Mesenteric fat pad (tissue), 1 donor: ENCODE data around the gene SLC12A1. TPM values are rescaled to one million over a fixed set of nuclear protein-coding genes. Genes with fewer than 3 reads are reported as not detected.

Experiments used
- DNase-seq: peaks from one replicate; pipeline ENCODE4 v3.0.0-alpha.2; 2020; ENCODE audit warnings: low spot score
- total RNA-seq: library from RNA; stranded (reverse); fragmentation: NEBNext Ultra II Directional; extraction: Animal tissue kit (Norgen Biotek cat#: 25700); gene quantifications from one replicate; pipeline ENCODE4 v1.2.1, GENCODE V29; 2021
- donor health status: DM: yes; HTN: yes; CAD: no.

SLC12A1 gene
- total RNA-seq, 1 donor from 2014 or later: not detected

DNA sequence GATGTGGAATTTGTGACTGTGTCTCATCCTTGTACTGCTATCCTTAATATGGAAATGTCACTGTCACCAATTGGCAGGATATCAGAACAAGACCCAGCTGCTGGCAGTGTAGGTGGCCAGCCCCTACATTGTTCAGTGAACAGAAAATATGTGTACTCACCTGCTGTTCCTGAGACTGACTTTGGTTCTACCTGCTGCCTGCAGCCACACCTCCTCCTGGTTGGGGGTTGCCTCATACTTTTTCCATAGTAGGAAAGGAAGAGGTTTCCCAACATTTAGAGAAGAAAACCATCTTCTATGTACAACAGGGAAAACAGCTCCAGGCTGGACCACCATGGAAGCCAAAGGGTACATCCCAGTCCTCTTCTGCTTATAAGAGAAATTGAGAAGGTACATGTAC, 35.9 kb downstream of the SLC12A1 start:
- no peak for DNase-seq

DNA sequence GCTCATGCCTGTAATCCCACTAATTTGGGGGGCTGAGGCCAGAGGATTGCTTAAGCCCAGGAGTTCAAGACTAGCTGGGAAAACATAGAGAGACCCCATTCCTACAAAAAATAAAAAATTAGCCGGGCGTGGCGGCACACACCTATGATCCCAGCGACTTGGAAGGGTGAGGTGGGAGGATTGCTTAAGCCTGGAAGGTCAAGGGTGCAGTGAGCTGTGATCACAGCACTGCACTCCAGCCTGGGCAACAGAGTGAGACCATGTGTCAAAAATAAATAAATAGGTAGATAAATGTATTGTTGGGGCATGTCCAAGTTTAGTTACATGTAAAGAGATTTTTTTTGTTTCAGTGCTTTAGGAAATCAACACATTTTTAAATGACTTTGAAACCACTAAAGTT, 36.4 kb downstream of the SLC12A1 start:
- no peak for DNase-seq

DNA sequence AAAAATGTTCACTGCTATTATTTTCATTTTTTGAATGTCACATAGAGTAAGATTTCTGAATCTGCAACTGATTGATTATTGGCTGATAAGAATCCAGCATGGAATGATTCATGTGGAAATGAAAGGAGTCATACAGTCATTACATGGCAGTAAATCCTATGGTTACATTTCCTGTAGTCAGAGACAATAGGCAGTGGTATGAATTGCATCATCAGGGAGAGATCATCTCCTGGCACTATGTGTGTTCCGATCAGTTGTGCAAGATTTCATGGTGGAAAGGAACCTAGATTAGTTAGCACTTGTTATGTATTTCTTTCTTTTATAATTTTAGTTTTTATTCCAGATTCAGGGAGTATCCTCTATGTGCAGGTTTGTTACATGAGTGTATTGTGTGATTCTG, 38.8 kb downstream of the SLC12A1 start:
- DNase-seq: no peak

DNA sequence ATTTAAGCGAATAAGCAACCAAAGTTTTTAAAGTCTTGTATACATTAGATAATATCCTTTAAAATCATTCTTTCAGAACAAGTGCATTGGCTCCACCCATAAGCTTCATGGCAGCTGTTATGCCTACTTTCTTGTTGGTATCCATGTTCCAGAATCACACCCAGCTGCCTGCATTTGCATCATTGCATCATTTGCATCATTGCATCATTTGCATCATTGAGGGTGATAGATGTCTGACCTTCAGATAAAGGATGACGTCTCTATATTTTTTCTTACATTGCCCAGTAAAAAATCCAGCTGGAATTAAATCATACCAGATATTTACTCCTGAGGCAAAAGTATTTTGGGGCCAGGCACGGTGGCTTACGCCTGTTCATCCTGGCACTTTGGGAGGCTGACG, 42.3 kb downstream of the SLC12A1 start:
- no peak for DNase-seq

DNA sequence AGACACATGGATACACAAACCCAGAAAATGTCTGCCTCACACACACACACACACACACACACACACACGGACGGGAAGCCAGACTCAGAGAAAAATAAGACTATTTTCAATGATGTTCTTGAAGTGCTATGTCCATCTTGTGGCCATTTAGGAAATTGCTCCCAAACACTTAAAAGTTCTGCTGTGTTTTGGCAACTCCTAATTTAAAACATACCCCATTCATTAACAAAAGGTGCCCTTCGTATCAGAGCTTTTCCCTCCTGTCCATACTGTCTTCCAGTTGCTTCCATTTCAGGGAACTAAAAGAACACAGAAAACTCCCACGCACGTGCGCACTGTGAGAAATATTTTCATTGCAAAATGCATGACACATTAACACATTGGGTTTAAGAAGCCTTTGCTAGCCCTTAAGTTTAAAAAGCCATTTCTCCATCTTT, 44.6 kb downstream of the SLC12A1 start:
- no peak for DNase-seq

DNA sequence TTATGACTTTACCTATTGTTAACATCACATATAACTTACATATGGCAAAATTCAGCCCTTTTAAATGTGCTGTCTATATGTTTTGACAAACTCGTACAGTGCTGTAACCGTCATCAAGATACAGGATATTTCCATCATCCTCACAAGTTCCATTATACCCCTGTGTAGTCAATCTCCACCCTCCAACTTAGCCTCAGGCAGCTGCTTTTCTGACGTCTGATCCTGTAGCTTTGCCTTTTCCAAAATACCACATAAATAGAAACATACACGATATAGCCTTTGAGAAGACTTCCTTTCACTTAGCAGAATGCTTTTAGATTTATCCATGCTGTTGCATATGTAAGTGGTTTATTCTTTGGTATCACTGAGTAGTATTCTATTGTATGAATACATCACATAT, 47.1 kb downstream of the SLC12A1 start:
- no peak for DNase-seq

DNA sequence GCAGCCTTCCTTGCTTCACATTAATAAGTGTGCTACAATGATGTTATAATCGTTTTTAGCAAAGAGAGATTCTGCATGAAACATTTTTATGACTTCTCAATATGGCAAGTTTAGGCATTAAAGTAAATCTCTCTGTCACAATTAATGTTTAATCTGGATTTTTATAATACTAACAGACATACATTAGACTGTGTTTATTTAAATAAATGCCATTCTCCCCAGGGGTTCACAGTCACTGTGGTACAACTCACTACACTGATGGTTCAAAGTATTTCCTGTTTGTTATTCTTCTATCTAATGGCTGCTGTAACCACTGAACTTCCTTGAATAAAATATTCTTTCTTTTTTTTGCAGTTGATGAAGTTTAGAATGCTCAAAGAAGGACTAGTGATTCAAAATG, 59.0 kb downstream of the SLC12A1 start:
- no peak for DNase-seq

DNA sequence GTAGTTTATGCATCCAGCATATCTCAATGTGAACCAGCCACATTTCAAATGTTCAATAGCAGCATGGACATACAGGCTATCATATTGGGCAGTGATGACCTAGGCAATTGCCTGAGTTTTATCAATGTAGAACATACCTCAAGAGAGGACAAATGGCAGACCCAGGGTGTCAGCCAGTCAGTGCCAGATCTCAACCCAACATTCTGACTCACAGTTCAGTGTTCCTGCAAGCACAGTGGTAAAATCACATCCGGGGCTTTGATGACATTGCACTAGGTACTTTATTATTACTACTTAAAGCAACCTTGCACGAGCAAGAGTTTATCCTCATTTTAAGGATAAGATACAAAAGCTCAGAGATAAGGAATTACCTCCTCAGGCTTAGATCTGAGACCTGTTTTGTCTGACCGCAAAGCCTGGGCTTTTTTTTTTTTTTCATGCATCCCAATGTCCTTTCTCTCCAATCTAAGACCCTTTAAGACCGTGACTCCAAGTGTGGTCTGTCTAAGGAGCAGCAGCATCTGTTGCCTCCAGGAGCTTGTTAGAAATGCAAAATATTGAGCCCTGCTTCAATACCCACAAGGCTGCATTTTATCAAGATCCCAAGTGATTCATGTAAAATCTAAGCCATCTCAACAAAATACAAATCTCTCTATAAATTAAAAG, 60.1 kb downstream of the SLC12A1 start:
- no peak for DNase-seq

DNA sequence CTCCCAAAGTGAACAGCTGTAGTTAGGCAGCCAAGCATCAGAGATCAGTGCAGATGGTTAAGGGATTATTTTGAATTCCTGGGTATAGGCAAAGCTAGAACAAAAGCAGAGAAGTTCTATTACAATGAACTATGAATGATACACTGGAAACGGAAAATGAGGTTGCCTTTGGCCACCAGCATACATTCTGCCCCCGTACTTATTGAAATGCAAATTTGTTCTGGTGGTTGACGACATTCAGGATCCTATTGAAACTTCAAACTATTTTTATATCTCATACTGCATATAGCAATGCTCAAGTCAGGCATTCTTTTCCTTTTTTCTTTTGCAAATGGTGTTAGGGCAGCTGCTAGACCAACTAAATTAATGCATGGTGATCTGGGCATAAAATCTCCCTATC, 61.7 kb downstream of the SLC12A1 start:
- DNase-seq: no peak

DNA sequence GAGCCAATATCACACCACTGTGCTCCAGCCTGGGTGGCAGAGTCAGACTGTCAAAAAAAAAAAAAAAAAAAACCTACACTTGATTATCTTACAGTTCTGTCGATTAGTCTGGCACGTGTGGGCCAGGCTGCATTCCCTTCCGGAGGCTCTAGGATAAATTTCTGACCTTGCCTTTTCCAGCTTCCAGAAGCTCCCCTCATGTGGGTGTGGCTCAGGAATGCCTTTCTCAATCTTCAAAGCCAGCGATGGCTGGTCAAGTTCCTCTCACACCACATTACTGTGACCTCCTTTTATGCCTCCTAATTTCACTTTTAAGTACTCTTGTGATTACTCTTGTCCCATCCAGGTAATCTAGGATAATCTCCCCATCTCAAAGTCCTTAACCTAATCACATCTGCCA, 66.9 kb downstream of the SLC12A1 start:
- DNase-seq: no peak

DNA sequence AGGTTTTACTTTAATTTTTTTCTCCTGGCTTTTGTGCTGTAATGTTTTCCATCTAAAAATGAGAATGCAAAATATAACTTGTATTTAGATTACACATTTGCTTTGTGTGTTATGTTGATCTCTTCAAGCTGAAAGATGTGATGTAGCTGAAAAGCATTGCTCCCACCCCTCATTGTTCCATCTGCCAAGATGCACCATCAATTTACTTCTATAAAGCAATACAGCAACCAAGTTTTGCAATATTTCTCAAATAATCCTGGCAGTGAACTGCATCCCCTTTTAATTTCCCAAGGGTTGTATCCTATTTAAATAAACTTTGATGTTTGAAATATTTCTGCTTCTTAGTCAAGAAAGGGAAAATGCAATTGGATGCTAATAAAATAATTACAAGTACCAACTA, 72.6 kb downstream of the SLC12A1 start:
- DNase-seq: no peak

DNA sequence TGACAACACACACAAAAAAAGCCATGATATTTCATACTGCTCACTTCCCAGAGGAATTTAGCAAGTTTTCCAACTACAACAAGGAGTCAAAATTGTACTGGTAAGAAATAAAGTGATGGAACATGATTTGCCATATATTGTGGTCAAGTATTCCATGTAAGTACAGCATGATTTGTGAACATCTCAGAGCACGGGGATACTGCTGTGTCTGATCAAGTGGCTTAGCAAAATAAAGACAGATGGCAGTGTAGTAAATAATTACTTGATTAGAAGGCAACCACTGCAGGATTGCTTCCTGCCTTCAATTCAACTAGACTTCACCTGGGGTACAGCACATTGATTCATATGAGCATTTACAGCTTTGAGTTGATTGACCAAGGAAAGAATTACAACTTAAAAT, 73.5 kb downstream of the SLC12A1 start:
- DNase-seq: no peak

DNA sequence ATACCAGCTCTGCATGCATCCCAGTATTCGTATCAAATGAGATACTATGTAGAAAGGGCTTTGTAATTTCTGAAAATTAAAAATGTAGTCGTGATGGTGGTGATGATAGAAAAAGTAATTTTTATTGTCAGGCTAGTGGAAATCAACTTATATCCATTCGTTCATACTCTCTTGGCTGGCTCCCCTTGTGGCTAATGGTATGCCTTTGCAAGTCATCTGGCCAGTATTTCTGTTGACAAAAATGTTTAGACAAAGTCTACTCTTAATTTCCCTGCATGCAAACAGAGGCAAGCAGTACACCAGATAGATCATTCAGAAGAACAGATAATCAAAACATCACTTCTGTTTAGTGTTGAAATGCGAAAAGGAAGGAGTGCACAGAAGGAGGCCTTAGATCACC, 75.6 kb downstream of the SLC12A1 start:
- DNase-seq: no peak

DNA sequence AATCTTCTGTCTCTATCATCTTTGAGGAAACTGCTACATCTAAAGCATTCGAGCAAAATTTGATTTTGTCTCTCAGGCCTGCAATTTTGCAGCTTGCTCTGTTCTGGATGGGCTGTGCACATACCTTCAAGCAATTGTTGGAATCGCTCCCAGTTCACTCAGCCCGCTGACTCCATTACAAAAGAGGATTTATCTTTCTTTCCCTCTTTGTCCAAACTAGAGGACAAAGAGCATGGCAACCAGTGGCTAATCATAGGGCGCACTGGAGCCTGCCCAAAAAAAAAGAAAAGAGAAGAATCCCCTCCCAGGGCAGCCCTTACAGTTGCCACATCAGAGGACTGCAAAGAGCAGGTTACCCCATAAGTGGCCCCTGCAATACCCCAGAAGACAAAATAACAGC, 76.1 kb downstream of the SLC12A1 start:
- no peak for DNase-seq

DNA sequence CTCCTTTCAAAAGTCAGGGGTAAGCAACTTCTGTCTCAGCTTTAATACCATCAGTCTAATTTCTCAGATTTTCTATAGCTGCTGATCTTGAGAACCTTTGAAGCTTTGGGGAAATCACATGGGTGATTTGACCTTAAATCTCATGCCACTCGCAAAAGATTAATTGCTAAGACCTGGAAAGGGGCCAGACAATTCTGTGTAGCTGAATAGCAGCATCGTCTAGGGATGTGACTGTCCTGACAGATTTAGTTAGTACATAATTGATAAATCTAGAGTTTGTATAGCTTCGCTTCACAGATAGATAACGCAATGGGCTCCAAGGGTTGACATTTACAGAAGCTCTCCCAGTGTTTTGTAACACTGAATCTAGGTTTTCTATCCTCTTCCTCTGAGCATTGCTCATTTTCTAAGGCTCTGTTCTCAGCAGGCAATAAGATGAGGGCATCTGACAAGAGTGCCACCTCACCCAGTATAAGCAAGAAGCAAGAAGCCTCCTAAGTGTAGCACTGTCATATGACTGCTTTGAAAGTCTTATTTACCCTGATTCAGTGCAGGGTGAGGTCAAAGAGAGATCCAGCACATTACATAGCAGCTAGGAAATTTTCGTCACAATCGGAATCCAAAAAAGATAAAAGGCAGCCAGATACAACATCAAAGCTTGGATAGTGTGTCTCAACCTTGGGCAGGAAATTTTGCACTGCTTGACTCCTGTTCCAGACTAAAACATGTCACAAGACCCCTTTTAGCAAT, 77.5 kb downstream of the SLC12A1 start:
- no peak for DNase-seq

DNA sequence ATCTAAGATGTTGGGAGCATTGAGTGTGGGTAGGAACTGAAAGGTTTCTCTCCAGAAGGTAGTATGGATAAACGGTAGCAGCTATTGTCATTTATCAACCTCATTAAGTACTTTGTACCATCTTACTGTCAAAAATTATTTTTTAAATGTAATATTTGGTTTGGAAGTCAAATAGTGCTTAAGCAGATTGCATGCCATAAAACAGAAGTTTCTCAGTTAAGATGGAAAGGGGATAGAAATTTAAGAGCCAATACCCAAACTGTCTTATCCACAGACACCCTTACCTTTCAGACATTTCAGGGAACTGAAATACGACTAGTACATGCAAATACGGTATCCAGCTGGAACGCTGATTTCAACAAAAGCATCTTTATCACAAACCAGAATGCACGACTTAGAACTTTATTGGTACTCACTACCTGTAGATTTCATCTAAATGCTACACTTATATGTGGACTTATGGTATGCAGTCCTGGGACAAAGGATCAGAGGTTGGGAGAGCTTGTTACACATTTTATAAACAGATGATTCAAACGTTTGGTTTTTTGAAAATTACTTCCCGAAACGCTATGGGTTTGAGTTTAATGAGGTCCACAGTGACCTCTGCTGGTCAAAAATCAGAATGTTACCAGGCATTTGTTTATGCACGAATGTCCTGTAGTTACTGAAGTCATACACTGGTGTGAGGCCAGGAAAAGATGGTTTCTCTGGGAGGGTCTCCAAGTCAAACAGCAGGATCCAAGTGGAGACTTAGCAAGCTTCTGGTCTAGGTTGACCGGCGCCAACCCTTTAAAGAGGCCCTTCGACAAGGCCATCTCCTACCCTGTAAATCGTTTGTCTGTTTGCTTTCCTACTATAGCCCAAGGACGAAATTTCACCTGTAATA, 79.5 kb downstream of the SLC12A1 start:
- DNase-seq: no peak

DNA sequence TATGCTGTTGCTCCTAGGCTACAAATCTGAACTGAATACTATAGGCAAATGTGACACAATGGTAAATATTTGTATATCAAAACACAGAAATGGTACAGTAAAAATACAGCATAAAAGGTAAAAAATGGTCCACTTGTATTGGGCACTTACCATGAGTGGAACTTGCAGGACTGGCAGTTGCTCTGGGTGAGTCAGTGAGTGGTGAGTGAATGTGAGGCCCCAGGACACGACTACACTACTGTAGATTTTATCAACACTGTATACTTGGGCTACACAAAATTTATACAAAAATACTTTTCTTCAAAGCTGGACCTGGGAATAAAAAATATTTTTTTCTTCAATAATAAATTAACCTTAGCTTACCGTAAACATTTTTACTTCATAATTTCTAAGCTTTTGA, 83.5 kb downstream of the SLC12A1 start:
- no peak for DNase-seq

DNA sequence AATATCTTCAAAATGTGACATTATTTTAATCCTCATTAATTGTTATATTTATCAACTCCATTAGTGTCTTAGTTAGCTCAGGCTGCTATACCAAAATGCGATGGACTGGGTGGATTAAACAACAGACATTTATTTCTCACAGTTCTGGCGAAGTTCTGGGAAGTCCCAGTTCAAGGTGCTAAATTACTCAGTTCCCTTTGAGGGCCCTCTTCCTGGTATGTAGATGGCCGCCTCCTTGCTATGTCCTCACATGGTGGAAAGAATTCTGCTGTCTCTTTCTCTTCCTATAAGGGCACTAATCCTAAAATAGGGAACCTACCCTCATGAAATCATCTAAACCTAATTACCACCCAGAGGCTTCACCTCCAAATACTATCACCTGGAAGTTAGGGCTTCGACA, 86.4 kb downstream of the SLC12A1 start:
- no peak for DNase-seq

DNA sequence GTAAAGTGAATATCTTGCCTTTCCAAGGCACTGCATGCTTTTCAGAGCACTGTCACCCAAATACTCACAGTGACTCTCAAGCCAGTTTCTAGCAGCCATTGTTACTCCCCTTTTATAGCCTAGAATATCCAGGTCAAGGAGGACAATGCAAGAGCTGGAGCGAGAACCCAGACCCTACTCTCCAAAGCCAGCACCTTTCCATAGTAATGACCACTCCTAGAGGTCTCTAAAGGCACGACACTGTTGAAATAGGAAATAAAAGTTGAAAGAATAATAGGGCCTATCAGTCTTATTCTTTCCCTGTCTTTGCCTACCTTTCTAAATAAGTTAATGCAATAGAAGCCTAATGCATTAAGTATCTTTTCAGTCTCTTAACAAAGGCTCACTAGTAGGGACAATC, 91.6 kb downstream of the SLC12A1 start:
- no peak for DNase-seq

DNA sequence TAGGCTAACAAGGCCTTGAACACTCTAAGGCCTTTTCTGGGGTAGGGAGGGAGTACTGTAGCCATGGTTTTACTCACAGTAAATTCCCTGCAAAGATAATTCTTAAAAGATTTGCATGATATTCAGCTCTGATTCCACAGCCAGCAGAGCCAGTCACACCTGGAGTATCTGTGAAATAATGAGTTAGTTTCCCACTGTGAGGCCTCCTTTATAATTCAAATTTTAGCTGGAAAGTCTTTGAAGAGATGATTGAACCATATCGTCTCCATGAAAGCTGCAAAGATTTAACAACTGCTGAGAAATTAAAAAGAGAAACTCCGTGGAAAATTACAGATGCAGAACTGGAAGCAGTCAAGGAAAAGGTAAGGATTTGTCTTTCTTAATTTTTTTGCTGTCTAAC, 92.8 kb downstream of the SLC12A1 start:
- no peak for DNase-seq

DNA sequence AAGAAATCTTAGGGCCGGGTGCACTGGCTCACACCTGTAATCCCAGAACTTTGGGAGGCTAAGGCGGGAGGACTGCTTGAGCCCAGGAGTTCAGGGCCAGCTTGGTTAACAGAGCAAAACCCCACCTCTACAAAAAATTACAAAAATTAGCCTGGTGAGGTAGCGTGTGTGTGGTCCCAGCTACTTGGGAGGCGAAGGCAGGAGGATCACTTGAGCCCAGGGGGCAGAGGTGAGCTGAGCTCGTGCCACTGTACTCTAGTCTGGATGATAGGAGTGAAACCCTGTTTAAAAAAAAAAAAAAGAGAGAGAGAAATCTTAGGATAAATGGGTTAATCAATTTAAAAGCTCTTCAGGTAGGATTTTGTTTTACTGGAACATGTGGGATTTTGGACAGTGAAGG, 93.9 kb downstream of the SLC12A1 start:
- DNase-seq: no peak

DNA sequence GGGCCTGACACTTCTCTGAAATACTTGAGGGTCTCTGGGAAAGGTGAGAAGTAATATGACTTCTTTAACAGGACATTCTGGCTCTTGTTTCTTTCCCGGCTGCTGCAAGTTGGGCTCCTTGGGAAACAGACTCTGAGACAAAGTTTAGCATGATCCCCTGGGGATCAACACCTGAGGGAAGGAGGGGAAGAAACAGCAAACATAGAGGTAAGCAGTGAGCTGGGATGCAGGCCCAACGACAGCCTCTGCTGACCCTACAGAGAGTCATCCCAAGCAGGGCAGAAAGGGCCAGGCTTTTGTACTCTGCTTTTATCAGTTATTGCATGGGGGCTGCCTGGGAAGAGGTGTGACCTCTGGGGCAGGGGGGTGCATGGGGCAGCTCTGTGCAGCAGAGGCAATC, 98.3 kb downstream of the SLC12A1 start:
- DNase-seq: no peak
